Measurements from ENCODE around the gene CD101. TPM values are rescaled to one million over a fixed set of nuclear protein-coding genes. Genes with fewer than 3 reads are reported as not detected.
"Not testable (repeated sequence)": the region's sequence is repeated elsewhere in the genome, so short reads cannot be mapped to it uniquely, and the experiment has no call there.

CD101 gene
- total and polyA plus RNA-seq, 2 of the 8 experiments (the other 6 are each of a cell fraction or from before 2014, with no cell fraction given): 1.1 to 1.2 TPM

- H2BK20ac ChIP-seq (ENCODE audit: low read length); H3K23me2 ChIP-seq (ENCODE audit: low read depth, low read length); H2AK5ac ChIP-seq (ENCODE audit: low read depth, low read length); H3K18ac ChIP-seq (ENCODE audit: extremely low read depth, low read length); H3K79me1 ChIP-seq (ENCODE audit: low read depth, low read length); H2BK120ac ChIP-seq (replicated peaks; ENCODE audit: low read depth, low read length); H2BK15ac ChIP-seq (ENCODE audit: low read length); H3K27me3 ChIP-seq (replicated peaks in 1 of 4; ENCODE audit: control insufficient read depth in 3 of 4, extremely low read depth in 1 of 4, insufficient read depth in 3 of 4, low read length in 3 of 4); H3K9me3 ChIP-seq (ENCODE audit: insufficient read depth in 2 of 2, low read depth in 1 of 2, low read length in 1 of 2); H3K4me2 ChIP-seq (ENCODE audit: insufficient read depth in 1 of 2, low read depth in 2 of 2, low read length in 2 of 2); H3K27ac ChIP-seq (ENCODE audit: low read depth, low read length); DNase-seq (ENCODE audit: low read depth in 1 of 2, low spot score in 2 of 2); H2AFZ ChIP-seq (ENCODE audit: low read length); H3K56ac ChIP-seq (replicated peaks; ENCODE audit: insufficient read length, low read depth, low read length); H3K36me3 ChIP-seq (ENCODE audit: control insufficient read depth in 2 of 4, insufficient read depth in 4 of 4, low read length in 3 of 4); H3K4ac ChIP-seq (replicated peaks; ENCODE audit: insufficient read length, low read depth, low read length); H4K91ac ChIP-seq (replicated peaks; ENCODE audit: insufficient read length, low read length); H3K4me3 ChIP-seq (ENCODE audit: extremely low read depth in 1 of 4, insufficient read depth in 2 of 4, low read depth in 3 of 4, low read length in 4 of 4); H3K9ac ChIP-seq (replicated peaks in 1 of 4; ENCODE audit: extremely low read depth in 1 of 4, low read depth in 3 of 4, low read length in 3 of 4); H3K79me2 ChIP-seq (ENCODE audit: control insufficient read depth in 1 of 2, insufficient read depth in 2 of 2, low read length in 2 of 2); H3K4me1 ChIP-seq (replicated peaks in 1 of 4; ENCODE audit: control insufficient read depth in 3 of 4, insufficient read depth in 4 of 4, low read length in 3 of 4); H4K5ac ChIP-seq (ENCODE audit: insufficient read length, low read depth, low read length); H3K14ac ChIP-seq (ENCODE audit: insufficient read length); H3K23ac ChIP-seq (ENCODE audit: insufficient read length); FAIRE-seq; H2BK5ac ChIP-seq (ENCODE audit: low read depth, low read length); POLR2A ChIA-PET (ENCODE audit: partially characterized antibody); H4K20me1 ChIP-seq (replicated peaks in 1 of 2; ENCODE audit: control insufficient read depth in 1 of 2, insufficient read depth in 2 of 2, low read length in 2 of 2); H4K8ac ChIP-seq (ENCODE audit: extremely low read depth, insufficient read depth, low read length); H2BK12ac ChIP-seq (ENCODE audit: low read depth, low read length); CTCF ChIA-PET (ENCODE audit: partially characterized antibody): not testable (repeated sequence)
- 100% methylated on average over 1 of the region's 1 CpG; no CpG with 5 or more reads in 1 of the 2 experiments for WGBS, 2 experiments (ENCODE audit: extremely low coverage in 1 of 2, insufficient coverage in 1 of 2, insufficient read length in 1 of 2, insufficient replicate concordance in 2 of 2, low coverage in 1 of 2, low lambda C conversion rate in 2 of 2, missing lambda C conversion rate in 1 of 2)
These were observed 21.3 kb upstream of the CD101 start for GRCh38 chr1:116980309-116980708.
